HepG2 (cell line): ENCODE results near the gene AGBL2. TPM values are rescaled to one million over a fixed set of nuclear protein-coding genes. Genes with fewer than 3 reads are reported as not detected.

Source experiments
- ATAC-seq: fragments of 200-7000 bp; cut with Tn5 transposase; 3 replicates; pipeline ENCODE4 v1.9.1; 2020; ENCODE audit warnings: mild to moderate bottlenecking, moderate library complexity
- BruUV-seq: library from RNA; stranded (reverse); fragments of 400-500 nt; replicated peaks from 2 replicates; lab custom pipeline; 2021; lab: Mats Ljungman, UMichigan
- CTCF ChIA-PET: fragments of 300-600 bp; formaldehyde crosslinking; extraction: SDS; loops from one replicate; lab custom pipeline; 2021; ENCODE audit warnings: low total read pairs, inconsistent platforms, low intra/inter-chr PET ratio; lab: Yijun Ruan, JAX
- POLR2A ChIA-PET: fragments of 350-600 bp; sonication (Branson Sonifier 250); formaldehyde crosslinking; loops from one replicate; lab custom pipeline; 2020; ENCODE audit warnings: antibody characterized with exemption, inconsistent platforms; lab: Yijun Ruan, JAX
- DNase-seq: peaks from one replicate; pipeline ENCODE4 v3.0.0-alpha.2; 2015; ENCODE audit warnings: low spot score
- FAIRE-seq: peaks from 3 replicates; lab custom pipeline; 2011; peaks lifted over from hg19 to GRCh38; lab: Jason Lieb, UNC
- H2AFZ ChIP-seq: one replicate; pipeline ENCODE4 v1.6.1; 2011; ENCODE audit warnings: low read length, inconsistent platforms
- H3K27ac ChIP-seq: fragments of 300-600 bp; 3 replicates; pipeline ENCODE4 v1.8.0; 2011; ENCODE audit warnings: mixed run types, mild to moderate bottlenecking, mixed read lengths, low read length, inconsistent platforms; ENCODE audit not compliant: insufficient read depth; ENCODE audit errors: extremely low read length
- H3K27me3 ChIP-seq, 2 experiments: fragments of 200-600 bp in 1 of 2; 2 replicates in 1 of 2; 3 replicates in 1 of 2; pipeline versions ENCODE4 v1.6.0 to v1.8.0; 2011; ENCODE audit warnings: low read length in 2 of 2, mild to moderate bottlenecking in 2 of 2, moderate library complexity in 2 of 2, inconsistent platforms in 1 of 2; ENCODE audit not compliant: insufficient read depth in 2 of 2, control insufficient read depth in 1 of 2
- H3K36me3 ChIP-seq, 2 experiments: fragments of 200-600 bp in 1 of 2; replicated peaks in 1 of 2; 2 replicates in 1 of 2; 3 replicates in 1 of 2; pipeline versions ENCODE4 v1.5.1 to v1.8.0; 2011; ENCODE audit warnings: low read length in 2 of 2, inconsistent platforms in 1 of 2; ENCODE audit not compliant: insufficient read depth in 2 of 2, control insufficient read depth in 1 of 2
- H3K4me1 ChIP-seq: 2 replicates; pipeline ENCODE4 v1.5.1; 2012; ENCODE audit warnings: low read length, inconsistent platforms; ENCODE audit not compliant: insufficient read depth
- H3K4me2 ChIP-seq: 2 replicates; pipeline ENCODE4 v1.6.0; 2011; ENCODE audit warnings: low read depth, low read length, inconsistent platforms
- H3K4me3 ChIP-seq, 3 experiments: fragments of 200-600 bp in 1 of 3; sonication (generic), shearing (Covaris generic) in 1 of 3; replicated peaks in 1 of 3; 2 replicates each; pipeline ENCODE4 v1.5.1; 2011 to 2016; ENCODE audit warnings: low read length in 3 of 3, inconsistent platforms in 2 of 3, low read depth in 2 of 3, mild to moderate bottlenecking in 2 of 3, control low read depth in 1 of 3, mixed read lengths in 1 of 3; ENCODE audit not compliant: insufficient read depth in 1 of 3
- H3K79me2 ChIP-seq: one replicate; pipeline ENCODE4 v1.6.1; 2011; ENCODE audit warnings: low read length, inconsistent platforms; ENCODE audit not compliant: insufficient read depth
- H3K9ac ChIP-seq: 2 replicates; pipeline ENCODE4 v1.6.0; 2011; ENCODE audit warnings: mild to moderate bottlenecking, low read depth, low read length, inconsistent platforms; ENCODE audit not compliant: insufficient read depth
- H3K9me3 ChIP-seq: 2 replicates; pipeline ENCODE4 v1.5.1; 2012; ENCODE audit warnings: mild to moderate bottlenecking, low read length
- H4K20me1 ChIP-seq: 2 replicates; pipeline ENCODE4 v1.6.0; 2011; ENCODE audit warnings: inconsistent platforms, mild to moderate bottlenecking, low read length, moderate library complexity; ENCODE audit not compliant: insufficient read depth
- CC2D1A ChIP-seq: sonication (generic); formaldehyde crosslinking; IDR thresholded peaks from 2 replicates; pipeline ENCODE4 v1.8.1; 2023; ENCODE audit warnings: mild to moderate bottlenecking, missing genetic modification reagents
- ESRRA ChIP-seq: sonication (generic); formaldehyde crosslinking; IDR thresholded peaks from 2 replicates; pipeline ENCODE4 v1.5.1; 2020; ENCODE audit warnings: mild to moderate bottlenecking, low read depth, missing genetic modification reagents
- FOXP4 ChIP-seq: sonication (generic); formaldehyde crosslinking; IDR thresholded peaks from 2 replicates; pipeline ENCODE4 v1.4.0; 2020; ENCODE audit warnings: missing genetic modification reagents
- NFYB ChIP-seq: sonication (generic); formaldehyde crosslinking; IDR thresholded peaks from 2 replicates; pipeline ENCODE4 v1.4.0; 2020; ENCODE audit warnings: missing genetic modification reagents
- NKX3-1 ChIP-seq: sonication (generic); formaldehyde crosslinking; IDR thresholded peaks from 2 replicates; pipeline ENCODE4 v1.5.0; 2020; ENCODE audit warnings: missing genetic modification reagents
- SNAI1 ChIP-seq: sonication (generic); formaldehyde crosslinking; IDR thresholded peaks from 2 replicates; pipeline ENCODE4 v1.5.0; 2020; ENCODE audit warnings: mild to moderate bottlenecking, missing genetic modification reagents, borderline replicate concordance
- ZSCAN12 ChIP-seq: sonication (generic); formaldehyde crosslinking; IDR thresholded peaks from 2 replicates; pipeline ENCODE4 v1.9.0; 2021; ENCODE audit warnings: mild to moderate bottlenecking, missing genetic modification reagents
- ZSCAN21 ChIP-seq: sonication (generic); formaldehyde crosslinking; IDR thresholded peaks from 2 replicates; pipeline ENCODE4 v1.8.0; 2022; ENCODE audit warnings: mild to moderate bottlenecking, missing genetic modification reagents, moderate library complexity, borderline replicate concordance
- ZSCAN31 ChIP-seq: sonication (generic); formaldehyde crosslinking; IDR thresholded peaks from 2 replicates; pipeline ENCODE4 v1.5.0; 2020; ENCODE audit warnings: low read depth, mild to moderate bottlenecking, missing genetic modification reagents
- WGBS: methylation state at CpG from one replicate; pipeline ENCODE4 v1.1.6; 2017; ENCODE audit warnings: low lambda C conversion rate; 5-methylcytosine and 5-hydroxymethylcytosine counted together
- in situ Hi-C: cut with HindIII; loops from 2 replicates; pipeline ENCODE4 v1.10.0; 2017; ENCODE audit warnings: low pct_unique_long_range_greater_than_20kb; ENCODE audit not compliant: extremely low pct_ligation_motif_present
- intact Hi-C: fragments of 100-400 bp; cut with micrococcal nuclease; formaldehyde crosslinking; loops from one replicate; pipeline ENCODE4 v1.10.0; 2022; ENCODE audit not compliant: unreplicated experiment
- polyA plus RNA-seq, 8 experiments: library from polyadenylated mRNA; depleted of rRNA in 3 of 8; stranded (reverse) in 7 of 8; unstranded in 1 of 8; fragments of >200 nt; fragmentation: Illumina TruSeq in 4 of 8; extraction: Trizol in 4 of 8; gene quantifications; 2 replicates each; pipeline versions ENCODE4 v1.2.1 to v1.2.3, GENCODE V29; 2011 to 2016; ENCODE audit warnings: low read depth in 4 of 8, missing spikeins in 1 of 8, mixed read lengths in 1 of 8; ENCODE audit not compliant: insufficient read depth in 1 of 8
- total RNA-seq, 5 experiments: library from RNA; depleted of rRNA; stranded (reverse); fragments of >200 nt; fragmentation: Illumina TruSeq; extraction: Trizol; gene quantifications; 2 replicates each; pipeline ENCODE4 v1.2.3, GENCODE V29; 2016; ENCODE audit warnings: low read depth in 1 of 5

Gene AGBL2
- total and polyA plus RNA-seq, 2 of the 13 experiments (the other 11 are each of a cell fraction or from before 2014, with no cell fraction given), result 1.6 to 5.7 TPM

GRCh38 chr11:47659276-47659675, 55.9 kb downstream of the AGBL2 start:
- POLR2A ChIA-PET, result no interaction called here
- no peak for FAIRE-seq

More at GRCh38 chr11:47659276-47659675, 55.9 kb downstream of the AGBL2 start:
- Histone ChIP-seq H3K27ac (no peak overlapping the region), H4K20me1 (no peaks in the 10 kb centered on the region), H3K9me3 (no peaks in the 10 kb centered on the region), H3K4me2 (no peak overlapping the region), H3K4me1 (peaks cover 10% of the 10 kb centered on the region; the same call in 1 of the 2 replicates), H3K36me3 (no peaks in the 10 kb centered on the region), H3K9ac (no peak overlapping the region), H3K27me3 (no peaks in the 10 kb centered on the region), H3K79me2 (no peaks in the 10 kb centered on the region), H2AFZ (no peak overlapping the region), H3K4me3 (no peak overlapping the region)
- in situ Hi-C loops (no loop called here), intact Hi-C loops (no loop called here)
- 89% methylated on average over 4 of the region's 4 CpGs for WGBS
- DNase-seq, result no peak
- CTCF ChIA-PET, result no interaction called here
- TF ChIP-seq CC2D1A (CRISPR knock-in tag) (no peak), NFYB (CRISPR knock-in tag) (no peak), FOXP4 (CRISPR knock-in tag) (no peak), ZSCAN12 (CRISPR knock-in tag) (no peak), SNAI1 (CRISPR knock-in tag) (no peak), ZSCAN21 (CRISPR knock-in tag) (no peak), ZSCAN31 (no peak), NKX3-1 (no peak), ESRRA (CRISPR knock-in tag) (no peak)
- no TSS peak for BruUV-seq
- ATAC-seq, result no peak
